ENCODE measurements around the gene NUMB.
"Not testable (repeated sequence)": the region's sequence is repeated elsewhere in the genome, so short reads cannot be mapped to it uniquely, and the experiment has no call there.

NUMB gene

DNA sequence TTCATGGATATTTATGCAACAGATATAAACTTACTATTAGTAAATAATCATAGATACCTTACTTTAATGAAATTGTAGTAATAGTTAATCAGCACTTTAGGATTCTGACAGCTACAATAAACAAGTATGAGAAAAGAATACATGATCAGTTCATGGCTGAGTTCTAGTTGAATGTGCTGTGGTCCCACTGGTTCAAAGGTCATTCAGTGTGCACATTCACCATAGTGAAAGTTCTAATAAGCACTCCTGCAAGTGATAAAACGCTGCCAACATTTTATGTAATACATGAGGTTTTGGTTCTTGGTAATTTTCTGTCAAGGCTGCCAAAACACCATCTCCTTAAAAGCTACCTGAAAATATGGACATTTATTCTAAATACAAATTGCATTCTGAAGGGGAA lies 92.6 kb downstream of the NUMB start:
- H3K79me2 ChIP-seq (ENCODE audit: insufficient read depth, low read depth): no peaks in the 10 kb centered on the region
- H4K20me1 ChIP-seq (ENCODE audit: insufficient read depth): no peaks in the 10 kb centered on the region
- H3K27me3 ChIP-seq (ENCODE audit: insufficient read depth, low read depth): no peaks in the 10 kb centered on the region
- no peak overlapping the region for H3K9ac ChIP-seq
- no peaks in the 10 kb centered on the region for H3K4me1 ChIP-seq (ENCODE audit: low read depth, poor library complexity, severe bottlenecking)
- no peak overlapping the region for H2AFZ ChIP-seq (ENCODE audit: low read depth)
- H3K27ac ChIP-seq: no peak overlapping the region
- no peak for TF ChIP-seq CTCF (conservative IDR thresholded peaks at IDR 0.05; ENCODE audit: low read depth, low read length)
- H3K4me2 ChIP-seq: no peak overlapping the region
- H3K36me3 ChIP-seq (ENCODE audit: insufficient read depth): no peaks in the 10 kb centered on the region
- no peak overlapping the region for H3K4me3 ChIP-seq (IDR thresholded peaks at IDR 0.05; ENCODE audit: insufficient read depth, low read depth, low read length)

DNA sequence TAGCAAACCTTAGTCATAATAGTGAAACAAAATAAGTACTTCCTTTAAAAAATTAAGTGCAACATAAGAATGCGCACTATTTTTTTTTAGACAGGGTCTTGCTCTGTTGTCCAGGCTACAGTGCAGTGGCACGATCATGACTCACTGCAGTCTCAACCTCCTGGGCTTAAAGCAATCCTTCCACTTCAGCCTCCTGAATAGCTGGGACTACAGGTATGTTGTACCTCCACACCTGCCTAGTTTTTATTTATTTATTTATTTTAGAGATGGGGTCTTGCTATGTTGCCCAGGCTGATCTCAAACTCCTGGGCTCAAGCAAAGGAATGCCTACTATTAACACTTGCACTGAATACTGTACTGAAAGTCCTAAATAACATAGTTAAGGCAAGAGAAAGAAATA lies 93.8 kb downstream of the NUMB start:
- H4K20me1 ChIP-seq (ENCODE audit: insufficient read depth): no peaks in the 10 kb centered on the region
- H3K4me1 ChIP-seq (ENCODE audit: low read depth, poor library complexity, severe bottlenecking): no peaks in the 10 kb centered on the region
- no peaks in the 10 kb centered on the region for H3K27me3 ChIP-seq (ENCODE audit: insufficient read depth, low read depth)
- H3K4me3 ChIP-seq (IDR thresholded peaks at IDR 0.05; ENCODE audit: insufficient read depth, low read depth, low read length): no peak overlapping the region
- H3K4me2 ChIP-seq: no peak overlapping the region
- no peak overlapping the region for H3K9ac ChIP-seq
- no peaks in the 10 kb centered on the region for H3K79me2 ChIP-seq (ENCODE audit: insufficient read depth, low read depth)
- H2AFZ ChIP-seq (ENCODE audit: low read depth): no peak overlapping the region
- no peak overlapping the region for H3K27ac ChIP-seq
- no peak for TF ChIP-seq CTCF (conservative IDR thresholded peaks at IDR 0.05; ENCODE audit: low read depth, low read length)
- H3K36me3 ChIP-seq (ENCODE audit: insufficient read depth): no peaks in the 10 kb centered on the region

- Histone ChIP-seq H3K27ac (no peak overlapping the region), H4K20me1 (ENCODE audit: insufficient read depth) (no peaks in the 10 kb centered on the region), H3K27me3 (ENCODE audit: insufficient read depth, low read depth) (no peaks in the 10 kb centered on the region), H3K9ac (no peak overlapping the region), H3K4me3 (IDR thresholded peaks at IDR 0.05; ENCODE audit: insufficient read depth, low read depth, low read length) (no peak overlapping the region), H3K4me1 (ENCODE audit: low read depth, poor library complexity, severe bottlenecking) (no peaks in the 10 kb centered on the region), H3K36me3 (ENCODE audit: insufficient read depth) (no peaks in the 10 kb centered on the region), H3K79me2 (ENCODE audit: insufficient read depth, low read depth) (no peaks in the 10 kb centered on the region), H3K4me2 (no peak overlapping the region), H2AFZ (ENCODE audit: low read depth) (no peak overlapping the region)
- TF ChIP-seq CTCF (conservative IDR thresholded peaks at IDR 0.05; ENCODE audit: low read depth, low read length): no peak
These were observed 98.9 kb downstream of the NUMB start for GRCh38 chr14:73359445-73359844.

GRCh38 chr14:73358187-73358586 lies 100.2 kb downstream of the NUMB start:
- Histone ChIP-seq H3K27ac (no peak overlapping the region), H3K4me1 (ENCODE audit: low read depth, poor library complexity, severe bottlenecking) (no peaks in the 10 kb centered on the region), H3K9ac (no peak overlapping the region), H2AFZ (ENCODE audit: low read depth) (no peak overlapping the region), H3K79me2 (ENCODE audit: insufficient read depth, low read depth) (no peaks in the 10 kb centered on the region), H3K4me2 (no peak overlapping the region), H3K4me3 (IDR thresholded peaks at IDR 0.05; ENCODE audit: insufficient read depth, low read depth, low read length) (no peak overlapping the region), H4K20me1 (ENCODE audit: insufficient read depth) (no peaks in the 10 kb centered on the region), H3K27me3 (ENCODE audit: insufficient read depth, low read depth) (no peaks in the 10 kb centered on the region), H3K36me3 (ENCODE audit: insufficient read depth) (no peaks in the 10 kb centered on the region)
- no peak for TF ChIP-seq CTCF (conservative IDR thresholded peaks at IDR 0.05; ENCODE audit: low read depth, low read length)

DNA sequence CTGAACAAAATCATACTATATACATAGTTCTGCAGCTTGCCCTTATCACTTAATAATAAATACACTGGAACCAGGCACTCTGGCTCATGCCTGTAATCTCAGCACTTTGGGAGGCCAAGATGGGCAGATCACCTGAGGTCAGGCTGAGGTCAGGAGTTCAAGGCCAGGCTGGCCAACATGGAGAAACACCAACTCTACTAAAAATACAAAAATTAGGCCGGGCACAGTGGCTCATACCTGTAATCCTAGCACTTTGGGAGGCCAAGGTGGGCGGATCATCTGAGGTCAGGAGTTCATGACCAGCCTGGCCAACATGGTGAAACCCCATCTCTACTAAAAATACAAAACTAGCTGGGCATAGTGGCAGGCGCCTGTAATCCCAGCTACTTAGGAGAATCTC lies 109.3 kb downstream of the NUMB start:
- not testable (repeated sequence) for H3K4me3 ChIP-seq (IDR thresholded peaks at IDR 0.05; ENCODE audit: insufficient read depth, low read depth, low read length); H3K27me3 ChIP-seq (ENCODE audit: insufficient read depth, low read depth); H3K9ac ChIP-seq; H3K36me3 ChIP-seq (ENCODE audit: insufficient read depth); H2AFZ ChIP-seq (ENCODE audit: low read depth); H4K20me1 ChIP-seq (ENCODE audit: insufficient read depth); H3K27ac ChIP-seq; H3K79me2 ChIP-seq (ENCODE audit: insufficient read depth, low read depth); H3K4me2 ChIP-seq; H3K4me1 ChIP-seq (ENCODE audit: low read depth, poor library complexity, severe bottlenecking)
